ENCODE results near the gene L3MBTL1. TPM values are rescaled to one million over a fixed set of nuclear protein-coding genes. Genes with fewer than 3 reads are reported as not detected.

L3MBTL1 gene
- total RNA-seq, 1 experiment from 2014 or later: 24.9 TPM

DNA sequence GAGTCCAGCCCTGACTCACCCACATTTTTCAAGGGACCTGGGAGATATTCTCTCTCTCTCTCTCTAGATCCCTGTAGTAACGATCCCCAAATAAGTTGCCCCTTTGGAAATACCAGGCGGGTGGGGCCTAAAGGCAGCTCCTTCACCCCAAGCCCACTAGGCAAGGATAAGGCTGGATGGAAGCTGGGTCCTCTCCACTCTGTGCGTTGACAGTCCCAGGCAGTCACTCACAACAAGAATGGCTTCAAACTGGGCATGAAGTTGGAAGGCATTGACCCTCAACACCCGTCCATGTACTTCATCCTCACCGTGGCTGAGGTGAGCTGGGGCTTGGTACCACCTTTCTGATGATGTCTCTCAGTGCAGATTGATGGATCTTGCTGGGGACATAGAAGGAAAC, 21.6 kb downstream of the L3MBTL1 start:
- no peak overlapping the region for H3K27ac ChIP-seq (ENCODE audit: low read length)
- ChIA-PET POLR2A (no interaction called here), CTCF (interaction anchor here (0.7 kb wide), 1 partner anchor 15 kb away, joined by 3 read pairs; no protein-coding TSS in a partner anchor)
- TF ChIP-seq TCF7L2 (IDR thresholded peaks at IDR 0.05; ENCODE audit: low read depth, low read length) (no peak), SIN3A (IDR thresholded peaks at IDR 0.05; ENCODE audit: borderline replicate concordance, insufficient read depth, low read depth, low read length) (no peak)
- ATAC-seq (no peak), DNase-seq (ENCODE audit: low read depth, low spot score) (no peak)
- BruUV-seq (replicated peaks): no TSS peak
- no peaks in the 10 kb centered on the region for H3K4me1 ChIP-seq (ENCODE audit: control insufficient read depth, insufficient read depth, low read length)
- no peak overlapping the region for H3K4me3 ChIP-seq (ENCODE audit: low read depth in 2 of 2, low read length in 2 of 2)
- no peaks in the 10 kb centered on the region for H3K27me3 ChIP-seq (ENCODE audit: control insufficient read depth, insufficient read depth, low read length)
- H3K9me3 ChIP-seq (ENCODE audit: control insufficient read depth, insufficient read depth, low read depth, low read length): no peaks in the 10 kb centered on the region
- in situ Hi-C loops (cut with HindIII; ENCODE audit: low pct_unique_long_range_greater_than_20kb, low sequenced_read_pairs) (no loop called here), intact Hi-C loops (cut with micrococcal nuclease; ENCODE audit: unreplicated experiment) (no loop called here)
- no peaks in the 10 kb centered on the region for H3K36me3 ChIP-seq (ENCODE audit: control insufficient read depth, insufficient read depth, low read length)

DNA sequence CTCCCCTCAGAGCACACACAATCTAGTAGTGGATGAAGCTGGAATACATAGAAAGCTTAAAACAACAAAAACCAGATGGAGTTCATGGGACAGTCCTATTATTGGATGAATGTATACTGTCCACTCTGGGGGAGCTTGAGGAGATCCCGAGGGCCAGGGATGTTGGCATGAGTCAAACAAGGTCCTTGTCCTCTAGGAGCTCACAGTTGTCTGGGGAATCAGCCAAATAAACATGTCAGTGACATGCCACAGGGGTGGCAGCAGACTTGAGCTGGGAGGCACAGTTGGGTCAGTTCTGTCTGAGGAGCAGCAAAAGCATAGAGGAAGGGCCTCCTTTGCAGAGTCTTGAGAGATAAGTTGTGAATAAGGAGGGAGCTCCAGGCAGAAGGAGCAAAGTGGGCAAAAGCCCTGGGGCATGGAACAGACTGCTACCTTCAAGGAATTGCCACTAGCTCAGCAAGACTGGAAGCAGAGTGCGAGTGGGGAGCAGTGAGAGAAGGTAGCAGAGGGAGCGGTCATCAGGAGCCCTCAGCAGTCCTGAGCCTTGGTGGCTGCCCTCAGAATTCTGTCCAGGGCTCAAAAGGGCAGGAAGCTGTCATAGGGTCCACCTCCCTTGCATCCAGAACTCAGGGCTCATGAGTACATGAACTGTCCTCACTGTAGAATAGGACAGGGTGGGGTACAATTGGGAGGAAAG, 22.1 kb downstream of the L3MBTL1 start:
- H3K27me3 ChIP-seq (ENCODE audit: control insufficient read depth, insufficient read depth, low read length): no peaks in the 10 kb centered on the region
- H3K36me3 ChIP-seq (ENCODE audit: control insufficient read depth, insufficient read depth, low read length): no peaks in the 10 kb centered on the region
- DNase-seq (ENCODE audit: low read depth, low spot score) (no peak), ATAC-seq (no peak)
- BruUV-seq (replicated peaks): no TSS peak
- no peak for TF ChIP-seq TCF7L2 (IDR thresholded peaks at IDR 0.05; ENCODE audit: low read depth, low read length)
- TF ChIP-seq SIN3A (IDR thresholded peaks at IDR 0.05; ENCODE audit: borderline replicate concordance, insufficient read depth, low read depth, low read length): no peak
- TF ChIP-seq, protein P1, sequence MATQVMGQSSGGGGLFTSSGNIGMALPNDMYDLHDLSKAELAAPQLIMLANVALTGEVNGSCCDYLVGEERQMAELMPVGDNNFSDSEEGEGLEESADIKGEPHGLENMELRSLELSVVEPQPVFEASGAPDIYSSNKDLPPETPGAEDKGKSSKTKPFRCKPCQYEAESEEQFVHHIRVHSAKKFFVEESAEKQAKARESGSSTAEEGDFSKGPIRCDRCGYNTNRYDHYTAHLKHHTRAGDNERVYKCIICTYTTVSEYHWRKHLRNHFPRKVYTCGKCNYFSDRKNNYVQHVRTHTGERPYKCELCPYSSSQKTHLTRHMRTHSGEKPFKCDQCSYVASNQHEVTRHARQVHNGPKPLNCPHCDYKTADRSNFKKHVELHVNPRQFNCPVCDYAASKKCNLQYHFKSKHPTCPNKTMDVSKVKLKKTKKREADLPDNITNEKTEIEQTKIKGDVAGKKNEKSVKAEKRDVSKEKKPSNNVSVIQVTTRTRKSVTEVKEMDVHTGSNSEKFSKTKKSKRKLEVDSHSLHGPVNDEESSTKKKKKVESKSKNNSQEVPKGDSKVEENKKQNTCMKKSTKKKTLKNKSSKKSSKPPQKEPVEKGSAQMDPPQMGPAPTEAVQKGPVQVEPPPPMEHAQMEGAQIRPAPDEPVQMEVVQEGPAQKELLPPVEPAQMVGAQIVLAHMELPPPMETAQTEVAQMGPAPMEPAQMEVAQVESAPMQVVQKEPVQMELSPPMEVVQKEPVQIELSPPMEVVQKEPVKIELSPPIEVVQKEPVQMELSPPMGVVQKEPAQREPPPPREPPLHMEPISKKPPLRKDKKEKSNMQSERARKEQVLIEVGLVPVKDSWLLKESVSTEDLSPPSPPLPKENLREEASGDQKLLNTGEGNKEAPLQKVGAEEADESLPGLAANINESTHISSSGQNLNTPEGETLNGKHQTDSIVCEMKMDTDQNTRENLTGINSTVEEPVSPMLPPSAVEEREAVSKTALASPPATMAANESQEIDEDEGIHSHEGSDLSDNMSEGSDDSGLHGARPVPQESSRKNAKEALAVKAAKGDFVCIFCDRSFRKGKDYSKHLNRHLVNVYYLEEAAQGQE (IDR thresholded peaks at IDR 0.05; ENCODE audit: insufficient read depth in 1 of 2, low read depth in 2 of 2, low read length in 1 of 2): no peak
- TF ChIP-seq POLR2AphosphoS5 (IDR thresholded peaks at IDR 0.05; ENCODE audit: low read depth, low read length): no peak
- TF ChIP-seq, protein P2, sequence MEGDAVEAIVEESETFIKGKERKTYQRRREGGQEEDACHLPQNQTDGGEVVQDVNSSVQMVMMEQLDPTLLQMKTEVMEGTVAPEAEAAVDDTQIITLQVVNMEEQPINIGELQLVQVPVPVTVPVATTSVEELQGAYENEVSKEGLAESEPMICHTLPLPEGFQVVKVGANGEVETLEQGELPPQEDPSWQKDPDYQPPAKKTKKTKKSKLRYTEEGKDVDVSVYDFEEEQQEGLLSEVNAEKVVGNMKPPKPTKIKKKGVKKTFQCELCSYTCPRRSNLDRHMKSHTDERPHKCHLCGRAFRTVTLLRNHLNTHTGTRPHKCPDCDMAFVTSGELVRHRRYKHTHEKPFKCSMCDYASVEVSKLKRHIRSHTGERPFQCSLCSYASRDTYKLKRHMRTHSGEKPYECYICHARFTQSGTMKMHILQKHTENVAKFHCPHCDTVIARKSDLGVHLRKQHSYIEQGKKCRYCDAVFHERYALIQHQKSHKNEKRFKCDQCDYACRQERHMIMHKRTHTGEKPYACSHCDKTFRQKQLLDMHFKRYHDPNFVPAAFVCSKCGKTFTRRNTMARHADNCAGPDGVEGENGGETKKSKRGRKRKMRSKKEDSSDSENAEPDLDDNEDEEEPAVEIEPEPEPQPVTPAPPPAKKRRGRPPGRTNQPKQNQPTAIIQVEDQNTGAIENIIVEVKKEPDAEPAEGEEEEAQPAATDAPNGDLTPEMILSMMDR (IDR thresholded peaks at IDR 0.05): no peak
- H3K4me1 ChIP-seq (ENCODE audit: control insufficient read depth, insufficient read depth, low read length): no peaks in the 10 kb centered on the region
- ChIA-PET CTCF (interaction anchor here (0.7 kb wide), 1 partner anchor 15 kb away, joined by 3 read pairs; no protein-coding TSS in a partner anchor), POLR2A (interaction anchor here (0.6 kb wide), 1 partner anchor 48 kb away, joined by 14 read pairs; no protein-coding TSS in a partner anchor)
- no peaks in the 10 kb centered on the region for H3K9me3 ChIP-seq (ENCODE audit: control insufficient read depth, insufficient read depth, low read depth, low read length)
- H3K4me3 ChIP-seq (ENCODE audit: low read depth in 2 of 2, low read length in 2 of 2): no peak overlapping the region
- intact Hi-C loops (cut with micrococcal nuclease; ENCODE audit: unreplicated experiment): no loop called here
- H3K27ac ChIP-seq (ENCODE audit: low read length): no peak overlapping the region
- in situ Hi-C loops (cut with HindIII; ENCODE audit: low pct_unique_long_range_greater_than_20kb, low sequenced_read_pairs): no loop called here

Data from Panc1 (cell line).